Measurements from ENCODE around the gene OR7D2. TPM values are rescaled to one million over a fixed set of nuclear protein-coding genes. Genes with fewer than 3 reads are reported as not detected.
"Not testable (repeated sequence)": the region's sequence is repeated elsewhere in the genome, so short reads cannot be mapped to it uniquely, and the experiment has no call there.

Gene OR7D2
- total RNA-seq (2014; rRNA removed; shearing (Covaris generic)) = not detected in 2 replicates

DNA sequence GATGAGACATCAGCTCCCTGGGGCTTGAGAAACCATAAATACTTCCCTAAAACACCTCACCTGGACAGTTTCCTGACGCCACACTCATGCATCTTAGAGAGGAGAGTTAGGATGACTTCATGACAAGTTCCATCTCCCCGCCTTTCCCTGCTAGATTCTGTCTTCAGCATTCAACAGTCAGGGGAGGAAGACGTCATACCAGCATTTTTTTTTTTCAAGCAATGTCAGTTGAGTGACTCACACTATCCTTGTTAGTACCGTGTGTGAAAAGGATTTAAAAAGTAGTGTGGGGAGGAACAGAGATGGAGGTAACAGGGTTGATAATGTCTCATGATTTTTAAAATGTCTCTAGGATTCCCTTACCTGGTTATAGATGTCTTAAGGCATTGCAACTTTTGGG is at the start of gene OR7D2:
OR7D2 (plus strand) TSS at position 79 of the 400 bp plus-strand sequence. CDS start 6,803 bp downstream, outside the sequence.
- DNase-seq (ENCODE audit: low spot score) = no peak

DNA sequence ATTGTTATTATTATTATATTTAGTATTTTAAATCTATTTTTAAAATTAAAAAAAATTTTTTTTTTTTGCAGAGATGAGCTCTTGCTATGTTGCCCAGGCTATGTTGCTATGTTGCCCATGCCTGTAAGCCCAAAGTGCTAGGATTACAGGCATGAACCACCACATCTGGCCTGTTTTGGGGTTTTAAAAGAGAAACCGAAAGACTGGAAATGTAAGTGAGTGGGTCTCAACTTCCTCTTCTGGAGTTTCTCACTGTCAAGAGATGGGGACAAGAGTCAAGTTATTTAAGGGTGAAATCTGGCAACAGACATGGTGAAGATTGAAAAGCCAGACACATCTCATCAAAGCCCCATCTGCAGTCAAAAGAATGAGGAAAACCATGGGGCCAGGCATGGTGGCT is 47.8 kb upstream of the OR7D2 start:
- DNase-seq (ENCODE audit: low spot score) = no peak

GRCh38 chr19:9132422-9132821 is 46.4 kb upstream of the OR7D2 start:
- DNase-seq (ENCODE audit: low spot score) = no peak

DNA sequence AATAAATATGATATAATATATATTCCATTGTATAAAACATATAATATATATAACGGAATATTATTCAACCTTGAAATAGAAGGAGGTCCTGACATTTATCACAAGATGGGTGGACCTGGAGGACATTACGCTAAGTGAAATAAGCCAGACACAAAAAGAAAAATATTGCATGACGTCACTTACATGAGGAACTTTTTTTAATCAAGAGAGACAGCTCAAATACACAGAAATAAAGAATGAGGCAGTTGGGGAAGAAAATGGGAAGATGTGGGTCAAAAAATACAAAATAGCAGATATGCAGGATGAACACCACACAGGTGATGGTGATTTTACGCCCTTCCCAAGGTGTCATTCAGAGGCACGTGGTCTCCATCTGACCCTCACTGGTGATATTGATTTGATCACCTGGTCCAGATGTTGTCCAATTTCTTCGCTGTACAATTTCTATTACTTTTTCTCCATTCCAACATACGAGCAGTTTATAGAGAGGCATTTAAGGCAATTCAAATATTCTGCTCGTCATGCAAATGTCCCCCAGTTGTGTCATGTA is 39.1 kb upstream of the OR7D2 start:
- no peak for DNase-seq (ENCODE audit: low spot score)

GRCh38 chr19:9140159-9140874 is 38.5 kb upstream of the OR7D2 start, which contains the start of gene ZNF317:
TSS of gene ZNF317 (plus strand) at chr19:9140397. CDS start at chr19:9156017, 15,620 bp downstream.
- peak; percentile 87 for DNase-seq (ENCODE audit: low spot score)

DNA sequence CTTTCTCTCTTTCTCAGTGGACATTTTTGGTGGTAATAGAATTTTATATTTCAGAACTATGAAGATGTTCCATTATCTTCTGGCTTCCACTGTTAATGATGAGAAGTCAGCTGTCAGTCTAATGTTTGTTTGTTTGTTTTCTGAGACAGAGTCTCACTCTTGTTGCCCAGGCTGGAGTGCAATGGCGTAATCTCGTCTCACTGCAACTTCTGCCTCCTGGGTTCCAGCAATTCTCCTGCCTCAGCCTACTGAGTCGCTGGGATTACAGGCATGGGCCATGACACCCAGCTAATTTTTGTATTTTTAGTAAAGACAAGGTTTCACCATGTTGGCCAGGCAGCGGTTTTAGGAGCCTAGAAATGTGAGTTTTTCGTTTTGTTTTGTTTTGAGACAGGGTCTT is 33.9 kb upstream of the OR7D2 start:
- DNase-seq (ENCODE audit: low spot score) = no peak

GRCh38 chr19:9146882-9147281 is 31.9 kb upstream of the OR7D2 start:
- no peak for DNase-seq (ENCODE audit: low spot score)

DNA sequence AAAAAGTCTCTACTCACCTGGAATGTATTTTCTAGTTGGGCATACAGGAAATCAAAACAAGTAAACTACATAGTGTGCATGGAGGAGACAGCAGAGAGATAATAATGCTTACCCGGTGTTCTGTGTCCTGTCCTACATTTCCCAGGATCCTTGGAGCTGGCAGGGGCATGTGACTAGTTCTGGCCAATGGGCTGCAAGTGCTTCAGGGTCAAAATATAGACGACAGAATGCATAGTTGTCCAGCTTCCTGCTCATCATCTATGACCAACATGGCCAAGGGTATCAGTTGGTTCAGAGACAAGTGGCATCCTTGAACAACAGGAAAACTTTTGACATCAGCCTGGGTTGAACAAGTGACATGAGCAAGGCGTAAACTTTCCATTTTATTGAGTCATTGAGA is 30.1 kb upstream of the OR7D2 start:
- DNase-seq (ENCODE audit: low spot score) = no peak

DNA sequence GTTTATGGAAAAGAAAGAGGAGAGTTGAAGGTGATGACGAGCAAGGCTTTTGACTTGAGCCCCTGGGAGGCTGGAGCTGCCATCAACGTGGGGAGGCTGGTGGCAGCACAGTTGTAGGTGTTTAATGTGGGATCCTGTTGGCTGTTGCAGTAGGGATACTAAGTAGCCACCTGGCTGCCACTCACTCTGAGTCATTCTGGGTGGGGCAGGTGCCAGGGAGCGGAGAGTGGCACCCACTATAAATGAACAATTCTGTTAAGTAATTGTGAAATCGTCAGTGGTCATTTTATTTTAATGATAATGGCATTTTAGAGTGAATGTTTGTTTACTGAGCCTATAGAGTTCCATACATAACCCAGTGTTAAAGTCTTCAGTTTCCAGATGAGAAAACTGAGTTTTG is 28.8 kb upstream of the OR7D2 start:
- DNase-seq (ENCODE audit: low spot score) = peak; percentile 50

- DNase-seq (ENCODE audit: low spot score) = no peak
Measured at GRCh38 chr19:9150650-9151049, 28.1 kb upstream of the OR7D2 start.

DNA sequence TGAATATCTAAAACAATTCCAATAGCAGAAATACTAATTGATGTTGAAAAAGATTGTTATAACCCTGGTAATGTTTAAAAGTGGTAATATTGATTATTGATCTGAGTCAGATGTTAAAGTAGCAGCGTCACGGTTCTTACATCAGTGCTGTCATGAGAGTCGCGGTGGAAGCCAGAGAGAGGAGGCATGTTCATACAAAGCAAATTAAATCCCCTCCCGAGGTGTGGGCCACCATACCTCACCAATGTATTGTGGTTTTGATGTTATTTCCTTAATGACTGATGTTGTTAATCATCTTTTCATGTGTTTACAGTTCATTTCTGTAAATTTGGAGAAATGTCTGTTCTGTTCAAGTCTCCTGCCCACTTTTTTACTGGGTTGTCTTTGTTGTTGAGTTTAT is 27.4 kb upstream of the OR7D2 start:
- no peak for DNase-seq (ENCODE audit: low spot score)

DNA sequence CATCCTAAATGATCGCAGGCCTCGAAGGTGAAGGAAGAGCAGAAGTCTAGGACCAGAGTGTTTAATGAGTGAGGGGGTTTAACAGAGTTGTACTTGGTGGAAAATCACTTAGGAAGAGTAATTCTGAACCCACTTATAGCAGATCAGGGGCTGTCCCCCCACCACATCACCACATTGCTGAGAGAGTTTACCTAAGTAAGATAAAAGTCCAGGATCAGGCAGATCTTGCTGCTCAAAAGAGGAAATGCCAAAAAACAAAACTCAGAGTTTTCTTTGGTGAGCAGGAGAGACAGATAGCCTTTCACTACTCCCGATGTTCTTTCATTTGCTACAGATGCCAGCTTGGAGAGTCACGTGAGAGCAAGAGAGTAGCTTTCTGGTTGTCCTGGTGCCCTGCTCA is 23.2 kb upstream of the OR7D2 start:
- no peak for DNase-seq (ENCODE audit: low spot score)

- no peak for DNase-seq (ENCODE audit: low spot score)
Measured at GRCh38 chr19:9156304-9156703, 22.5 kb upstream of the OR7D2 start.

GRCh38 chr19:9159891-9160290 is 18.9 kb upstream of the OR7D2 start:
- no peak for DNase-seq (ENCODE audit: low spot score)

DNA sequence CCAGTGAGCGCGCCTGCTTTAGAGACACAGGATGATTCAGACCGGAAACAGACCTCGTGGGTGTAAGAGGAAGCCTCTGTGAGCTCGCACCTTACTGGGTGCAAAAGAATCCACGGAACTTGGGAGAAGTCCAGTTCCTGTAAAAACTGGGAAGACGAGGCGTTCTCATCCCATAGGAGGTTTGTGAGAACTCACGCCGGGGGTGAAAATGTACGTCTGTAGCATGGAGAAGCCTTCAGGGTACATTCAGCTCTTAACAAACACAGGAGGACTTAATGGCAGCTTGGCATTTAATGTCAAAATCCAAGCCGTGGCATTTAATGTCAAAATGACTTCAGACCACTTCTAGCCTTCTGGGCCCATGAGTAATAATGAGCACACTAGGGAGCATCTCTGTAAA is 17.4 kb upstream of the OR7D2 start:
- no peak for DNase-seq (ENCODE audit: low spot score)

GRCh38 chr19:9165261-9165660 is 13.5 kb upstream of the OR7D2 start:
- DNase-seq (ENCODE audit: low spot score) = no peak

DNA sequence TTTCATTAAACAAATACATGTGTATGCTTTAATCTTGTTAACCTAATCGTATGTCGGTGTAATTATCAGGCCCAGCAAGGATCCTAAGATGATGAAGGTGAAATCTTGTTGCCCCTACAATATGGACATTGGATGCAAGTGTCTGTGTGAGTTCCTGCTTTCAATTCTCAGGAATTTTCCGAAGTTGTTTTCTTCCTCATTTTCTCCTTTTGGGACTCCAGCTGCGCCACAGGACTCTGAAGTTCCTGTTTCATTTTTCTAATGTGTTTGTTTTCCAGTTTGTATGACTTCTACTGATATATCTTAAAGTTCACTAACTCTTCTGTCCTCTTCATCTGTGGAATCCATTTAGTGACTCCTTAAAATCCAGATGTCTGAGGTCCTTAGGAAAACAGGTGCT is 11.9 kb upstream of the OR7D2 start:
- DNase-seq (ENCODE audit: low spot score) = no peak

DNA sequence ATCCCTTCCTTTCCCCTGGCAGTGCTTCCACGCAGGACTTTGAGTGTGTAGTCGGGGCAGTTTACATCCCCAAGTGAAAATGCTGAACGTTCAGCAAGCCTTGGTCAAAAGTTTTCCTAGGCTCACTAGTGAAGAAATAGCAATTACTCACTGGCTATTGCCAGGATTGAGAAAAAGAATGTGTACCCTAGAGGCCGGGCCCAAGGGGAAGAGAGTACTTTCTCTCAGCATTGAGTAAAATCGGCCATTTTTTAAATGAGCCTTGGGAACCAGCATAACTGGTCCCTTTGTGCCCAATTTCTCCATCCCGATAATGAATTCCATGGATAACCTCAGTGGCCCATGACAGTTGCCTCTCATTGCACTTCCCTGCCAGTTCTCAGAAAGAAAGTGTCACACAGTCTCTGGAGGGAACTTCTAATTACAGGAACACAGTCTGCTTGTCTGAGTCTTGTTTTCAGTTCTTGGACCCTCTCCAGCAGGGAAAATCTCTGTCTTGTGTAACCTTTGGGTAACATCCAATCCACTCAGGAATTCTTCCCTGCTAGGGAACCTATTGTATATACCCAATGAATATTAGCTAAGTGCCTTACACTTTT is 7.3 kb upstream of the OR7D2 start:
- DNase-seq (ENCODE audit: low spot score) = no peak

DNA sequence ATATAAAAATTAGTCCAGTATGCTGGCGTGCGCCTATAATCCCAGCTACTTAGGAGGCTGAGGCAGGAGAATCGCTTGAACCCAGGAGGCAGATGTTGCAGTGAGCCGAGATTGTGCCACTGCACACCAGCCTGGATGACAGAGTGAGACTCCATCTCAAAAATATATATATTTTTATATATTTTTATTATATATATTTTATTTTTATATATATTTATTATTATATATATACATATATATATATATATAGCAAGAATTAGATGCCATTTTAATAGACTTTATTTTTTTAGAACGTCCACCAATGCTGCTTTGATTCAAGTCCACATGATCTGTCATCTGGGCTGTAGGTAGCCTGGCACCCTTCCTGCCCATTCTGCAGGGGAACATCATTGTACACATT is 3.5 kb upstream of the OR7D2 start:
- no peak for DNase-seq (ENCODE audit: low spot score)

GRCh38 chr19:9183000-9183399 is 4.2 kb downstream of the OR7D2 start:
- no peak for DNase-seq (ENCODE audit: low spot score)

- no peak for DNase-seq (ENCODE audit: low spot score)
Measured at GRCh38 chr19:9187191-9187590, 8.4 kb downstream of the OR7D2 start.

DNA sequence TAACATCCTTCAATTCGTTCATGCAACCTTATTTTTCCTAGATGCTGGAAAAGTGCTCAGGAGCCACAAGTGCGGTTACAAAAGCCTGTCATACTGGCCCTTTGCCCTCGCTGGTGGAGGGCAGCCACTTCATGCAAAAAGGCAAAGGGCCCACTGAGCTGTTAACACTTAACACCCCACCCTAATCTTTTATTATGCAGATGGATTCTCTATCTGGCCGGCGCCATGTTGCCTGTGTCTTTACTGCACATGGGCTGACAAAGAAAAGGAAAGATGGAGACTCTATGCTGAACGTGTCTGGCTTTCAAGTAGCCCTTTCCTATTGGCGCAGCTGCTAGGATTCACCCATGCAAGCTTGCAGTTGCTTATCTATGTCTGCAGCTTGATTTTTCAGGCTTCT is 10.8 kb downstream of the OR7D2 start:
- DNase-seq (ENCODE audit: low spot score) = no peak

- DNase-seq (ENCODE audit: low spot score) = not testable (repeated sequence)
Measured at GRCh38 chr19:9198044-9198443, 19.3 kb downstream of the OR7D2 start.
